ENCODE data around the gene FARP1. TPM values are rescaled to one million over a fixed set of nuclear protein-coding genes. Genes with fewer than 3 reads are reported as not detected.
A peak's percentile ranks its signal among the peaks of the same experiment; 100 is the strongest.

FARP1 gene
- total and polyA plus RNA-seq, 8 donors, result 11.6 to 319 (median 70.3) TPM

- no peaks in the 10 kb centered on the region for H3K36me3 ChIP-seq
- intact Hi-C loops (cut with DNase I; ENCODE audit: low total_unique reads), result no loop called here
- peak in 1 of 2 donors; percentile 84 for DNase-seq
- no peaks in the 10 kb centered on the region for H3K9me3 ChIP-seq
- peaks cover 14 to 63% (median 34%) of the 10 kb centered on the region in 4 donors for H3K4me1 ChIP-seq
- H3K4me3 ChIP-seq, result no peak overlapping the region
- TF ChIP-seq EP300 (IDR thresholded peaks at IDR 0.05), result no peak
- peak in 1 of 3 donors; percentile 21 for TF ChIP-seq POLR2AphosphoS5 (IDR thresholded peaks at IDR 0.05)
- TF ChIP-seq CTCF (IDR thresholded peaks at IDR 0.05), result no peak
- no peak for TF ChIP-seq POLR2A (IDR thresholded peaks at IDR 0.05)
- H3K27ac ChIP-seq, result peak overlapping the region; percentile 44 to 82 (median 75)
- no peaks in the 10 kb centered on the region for H3K27me3 ChIP-seq
- 20 to 30% (median 25%) methylated on average over 16 of the region's 16 CpGs for WGBS, 5 donors
Measured at GRCh38 chr13:98307463-98308085, 164.7 kb downstream of the FARP1 start.

- intact Hi-C loops (cut with DNase I; ENCODE audit: low total_unique reads), result no loop called here
- no peaks in the 10 kb centered on the region for H3K36me3 ChIP-seq
- H3K27ac ChIP-seq, result peak overlapping the region; percentile 16 to 82 (median 75)
- no peak for DNase-seq
- TF ChIP-seq POLR2A (IDR thresholded peaks at IDR 0.05) (no peak), EP300 (IDR thresholded peaks at IDR 0.05) (no peak), CTCF (IDR thresholded peaks at IDR 0.05) (no peak), POLR2AphosphoS5 (IDR thresholded peaks at IDR 0.05) (no peak)
- no peaks in the 10 kb centered on the region for H3K9me3 ChIP-seq
- H3K4me1 ChIP-seq, result peaks cover 14 to 65% (median 30%) of the 10 kb centered on the region in 4 donors
- no peaks in the 10 kb centered on the region for H3K27me3 ChIP-seq
- 57 to 65% (median 62%) methylated on average over 20 of the region's 20 CpGs for WGBS, 5 donors
- H3K4me3 ChIP-seq, result no peak overlapping the region
Measured at GRCh38 chr13:98308086-98308911, 165.4 kb downstream of the FARP1 start.

DNA sequence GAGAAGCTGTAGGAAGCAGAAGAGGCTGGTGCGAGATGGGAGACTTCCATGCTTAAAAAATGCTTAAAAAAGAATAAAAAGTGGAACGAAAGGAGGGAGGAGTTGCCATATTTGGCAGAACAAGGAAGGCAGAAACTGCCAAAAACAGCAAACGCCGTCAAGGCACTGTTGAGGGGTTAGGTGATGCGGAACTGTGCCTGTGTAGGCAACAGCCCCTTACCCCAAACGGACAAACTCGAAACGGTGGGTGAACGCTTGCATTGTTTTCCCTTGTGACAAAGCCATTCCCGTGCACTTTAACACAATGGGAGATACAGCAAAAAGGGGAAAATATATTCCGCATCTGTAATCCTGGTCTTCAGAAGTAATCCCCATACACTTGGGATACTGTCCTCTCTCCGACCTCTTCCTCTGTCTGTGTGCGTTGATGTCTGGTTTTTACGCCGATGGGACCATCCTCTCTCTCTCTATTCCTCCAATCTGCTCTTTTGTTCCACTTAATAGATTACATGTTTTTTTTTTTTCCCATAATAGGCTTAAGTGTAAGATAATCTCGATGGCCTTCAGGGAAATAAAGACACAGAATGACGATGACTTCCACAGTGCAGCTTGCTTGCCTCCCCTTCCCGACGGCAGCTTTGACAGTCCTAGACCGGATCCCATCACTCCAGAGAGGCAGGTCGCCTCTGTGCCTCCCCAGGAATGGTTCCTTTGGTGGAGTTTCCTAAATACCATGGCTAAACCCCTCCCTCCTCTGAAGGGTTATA is 166.9 kb downstream of the FARP1 start:
- Histone ChIP-seq H3K27ac (peak overlapping the region in 3 of 5 donors; percentile 22 to 59 (median 33)), H3K4me3 (no peak overlapping the region), H3K27me3 (no peaks in the 10 kb centered on the region), H3K9me3 (no peaks in the 10 kb centered on the region), H3K36me3 (no peaks in the 10 kb centered on the region), H3K4me1 (peaks cover 14 to 61% (median 38%) of the 10 kb centered on the region in 4 donors)
- no peak for DNase-seq
- intact Hi-C loops (cut with DNase I; ENCODE audit: low total_unique reads), result no loop called here
- 79 to 85% (median 81%) methylated on average over 21 of the region's 21 CpGs for WGBS, 5 donors
- no peak for TF ChIP-seq POLR2AphosphoS5 (IDR thresholded peaks at IDR 0.05)
- TF ChIP-seq POLR2A (IDR thresholded peaks at IDR 0.05), result no peak
- no peak for TF ChIP-seq EP300 (IDR thresholded peaks at IDR 0.05)
- TF ChIP-seq CTCF (IDR thresholded peaks at IDR 0.05), result no peak
